ENCODE results near the gene USP3.

DNA sequence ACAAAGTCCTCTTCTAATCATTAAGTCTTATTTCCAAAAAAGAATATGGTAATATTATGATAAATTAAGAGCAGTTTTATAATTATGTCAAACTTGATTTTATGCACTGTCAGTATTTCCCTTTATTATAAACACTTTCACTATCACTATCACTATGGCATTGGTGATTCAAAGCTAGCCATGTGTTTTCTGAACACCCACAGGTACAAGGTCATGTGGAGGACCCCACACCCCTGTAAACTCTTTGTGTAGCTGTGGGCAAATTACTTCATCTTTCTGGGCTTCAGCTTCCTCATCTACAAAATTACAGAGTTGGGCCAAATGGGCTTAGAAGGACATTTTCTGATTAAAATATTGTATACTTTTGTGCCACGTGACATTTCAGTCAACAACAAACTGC, 134.4 kb downstream of the USP3 start:
- TF ChIP-seq CTCF (IDR thresholded peaks at IDR 0.05; ENCODE audit: insufficient read depth, low read length, poor library complexity, severe bottlenecking) = no peak
- TF ChIP-seq EZH2phosphoT487 (conservative IDR thresholded peaks at IDR 0.05; ENCODE audit: low read length) = no peak
